ENCODE results near the gene DUXA.

- no peak for TF ChIP-seq CTCF (IDR thresholded peaks at IDR 0.05)
- TF ChIP-seq NR2C2 (CRISPR knock-in tag; IDR thresholded peaks at IDR 0.05), result no peak
- no peak for TF ChIP-seq STAT6 (CRISPR knock-in tag; conservative IDR thresholded peaks at IDR 0.05; ENCODE audit: low read depth)
- TF ChIP-seq TEAD4 (CRISPR knock-in tag; IDR thresholded peaks at IDR 0.05), result no peak
- TF ChIP-seq GABPB1 (CRISPR knock-in tag; IDR thresholded peaks at IDR 0.05), result no peak
- TF ChIP-seq NR3C1 (CRISPR knock-in tag; conservative IDR thresholded peaks at IDR 0.05; ENCODE audit: low read depth), result no peak
- TF ChIP-seq HMGXB4 (CRISPR knock-in tag; IDR thresholded peaks at IDR 0.05), result no peak
- no peak for TF ChIP-seq SP1 (CRISPR knock-in tag; conservative IDR thresholded peaks at IDR 0.05)
- TF ChIP-seq ATF2 (CRISPR knock-in tag; IDR thresholded peaks at IDR 0.05; ENCODE audit: borderline replicate concordance, low read depth), result no peak
- no peak for TF ChIP-seq TCF7 (CRISPR knock-in tag; IDR thresholded peaks at IDR 0.05; ENCODE audit: low read depth)
- no peak for TF ChIP-seq PREB (CRISPR knock-in tag; IDR thresholded peaks at IDR 0.05; ENCODE audit: borderline replicate concordance)
- no peak for TF ChIP-seq SMAD3 (CRISPR knock-in tag; IDR thresholded peaks at IDR 0.05; ENCODE audit: borderline replicate concordance)
- no peak for TF ChIP-seq FOXK1 (CRISPR knock-in tag; IDR thresholded peaks at IDR 0.05)
- TF ChIP-seq JAZF1 (CRISPR knock-in tag; IDR thresholded peaks at IDR 0.05), result no peak
Measured at GRCh38 chr19:57202160-57202559, 34.9 kb upstream of the DUXA start.
